ACC112 (cell line): ENCODE measurements around the gene BZW2.
"Not testable (repeated sequence)": the region's sequence is repeated elsewhere in the genome, so short reads cannot be mapped to it uniquely, and the experiment has no call there.

ENCODE experiments used
- H2AFZ ChIP-seq: fragments of 200-600 bp; sonication (generic); one replicate; pipeline ENCODE4 v1.6.0; 2017; ENCODE audit warnings: antibody characterized with exemption, low read length; ENCODE audit not compliant: unreplicated experiment
- H3K27ac ChIP-seq: fragments of 200-600 bp; sonication (generic); 2 replicates; pipeline ENCODE4 v1.5.1; 2014; ENCODE audit warnings: low read depth, mild to moderate bottlenecking, antibody characterized with exemption, low read length, moderate library complexity
- H3K27me3 ChIP-seq: fragments of 200-600 bp; sonication (generic); 2 replicates; pipeline ENCODE4 v1.6.1; 2014; ENCODE audit warnings: mild to moderate bottlenecking, antibody characterized with exemption, low read length, moderate library complexity, mixed read lengths; ENCODE audit not compliant: insufficient read depth
- H3K36me3 ChIP-seq: fragments of 200-600 bp; sonication (generic); 2 replicates; pipeline ENCODE4 v1.6.1; 2016; ENCODE audit warnings: mild to moderate bottlenecking, antibody characterized with exemption, low read length, moderate library complexity, mixed read lengths; ENCODE audit not compliant: insufficient read depth
- H3K4me1 ChIP-seq: fragments of 200-600 bp; sonication (generic); one replicate; pipeline ENCODE4 v1.6.1; 2016; ENCODE audit warnings: low read length, mixed read lengths; ENCODE audit not compliant: insufficient read depth, unreplicated experiment, control insufficient read depth
- H3K4me3 ChIP-seq: fragments of 200-600 bp; sonication (generic); 2 replicates; pipeline ENCODE4 v1.5.1; 2014; ENCODE audit warnings: mild to moderate bottlenecking, low read depth, low read length
- H3K79me2 ChIP-seq: fragments of 200-600 bp; sonication (generic); one replicate; pipeline ENCODE4 v1.6.0; 2016; ENCODE audit warnings: low read length; ENCODE audit not compliant: control insufficient read depth, unreplicated experiment, insufficient read depth

The BZW2 gene

GRCh38 chr7:16656141-16656540, 10.2 kb downstream of the BZW2 start:
- Histone ChIP-seq H3K27ac (no peak overlapping the region), H2AFZ (no peak overlapping the region), H3K4me3 (no peak overlapping the region)

DNA sequence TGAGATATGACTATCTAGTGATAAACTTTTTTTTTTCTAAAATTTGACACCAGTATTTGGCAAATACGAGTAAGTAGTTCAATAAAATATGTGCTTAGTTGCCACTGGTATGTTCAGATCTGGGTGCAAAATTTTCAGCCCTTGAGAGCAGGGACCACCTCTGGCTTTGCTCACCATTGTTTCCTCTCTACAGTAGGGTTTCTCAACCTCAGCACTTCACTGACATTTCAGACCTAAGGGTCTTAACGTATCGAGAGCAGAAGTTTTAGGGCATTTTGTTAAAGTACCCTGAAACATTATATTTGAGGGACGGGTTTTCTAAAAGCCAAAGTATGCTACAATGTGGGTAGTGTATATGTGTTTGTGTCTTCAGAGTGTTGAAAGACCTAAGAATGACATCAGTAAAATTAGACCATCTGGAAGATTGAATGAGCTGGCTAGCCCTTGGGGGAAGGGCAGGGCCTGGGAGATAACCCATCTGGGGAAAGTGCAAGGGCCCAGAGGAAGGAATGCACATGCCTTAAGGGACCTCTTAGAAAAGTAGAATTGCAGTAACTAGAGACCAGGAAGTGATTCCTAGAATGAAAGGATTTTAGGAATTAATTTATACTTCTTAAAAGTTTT, 11.8 kb downstream of the BZW2 start:
- no peak overlapping the region for H3K4me3 ChIP-seq
- no peaks in the 10 kb centered on the region; the same call in 1 of the 2 replicates for H3K36me3 ChIP-seq
- H3K27ac ChIP-seq = peak overlapping the region; percentile 61
- H2AFZ ChIP-seq = no peak overlapping the region
- no peaks in the 10 kb centered on the region for H3K27me3 ChIP-seq
- H3K79me2 ChIP-seq = peaks cover 63% of the 10 kb centered on the region
- peaks cover 19% of the 10 kb centered on the region for H3K4me1 ChIP-seq

More at GRCh38 chr7:16656141-16656540, 10.2 kb downstream of the BZW2 start:
- no peaks in the 10 kb centered on the region for H3K27me3 ChIP-seq
- H3K79me2 ChIP-seq = peaks cover 66% of the 10 kb centered on the region
- peaks cover 15% of the 10 kb centered on the region for H3K4me1 ChIP-seq
- no peaks in the 10 kb centered on the region; the same call in 1 of the 2 replicates for H3K36me3 ChIP-seq

GRCh38 chr7:16659854-16660497, 14.0 kb downstream of the BZW2 start:
- H3K27me3 ChIP-seq, H3K4me3 ChIP-seq, H3K36me3 ChIP-seq, H3K27ac ChIP-seq, H2AFZ ChIP-seq: not testable (repeated sequence)
- Histone ChIP-seq H3K79me2 (peaks cover 56% of the 10 kb centered on the region), H3K4me1 (peaks cover 19% of the 10 kb centered on the region)

GRCh38 chr7:16660702-16661464, 14.9 kb downstream of the BZW2 start:
- peaks cover 55% of the 10 kb centered on the region for H3K79me2 ChIP-seq
- no peak overlapping the region for H3K27ac ChIP-seq
- H3K4me1 ChIP-seq = peaks cover 19% of the 10 kb centered on the region
- H3K36me3 ChIP-seq = no peaks in the 10 kb centered on the region; the same call in 1 of the 2 replicates
- H3K27me3 ChIP-seq = no peaks in the 10 kb centered on the region
- no peak overlapping the region for H3K4me3 ChIP-seq
- no peak overlapping the region for H2AFZ ChIP-seq

- Histone ChIP-seq H3K4me1 (peaks cover 19% of the 10 kb centered on the region), H3K27me3 (no peaks in the 10 kb centered on the region), H3K27ac (no peak overlapping the region), H3K36me3 (no peaks in the 10 kb centered on the region), H2AFZ (no peak overlapping the region), H3K4me3 (no peak overlapping the region), H3K79me2 (peaks cover 45% of the 10 kb centered on the region)
These were observed 15.9 kb downstream of the BZW2 start for GRCh38 chr7:16661924-16662323.

GRCh38 chr7:16667355-16667754, 21.4 kb downstream of the BZW2 start:
- Histone ChIP-seq H3K27me3 (no peaks in the 10 kb centered on the region), H2AFZ (no peak overlapping the region), H3K4me1 (peaks cover 36% of the 10 kb centered on the region), H3K4me3 (no peak overlapping the region; the same call in 1 of the 2 replicates), H3K27ac (peak overlapping the region; percentile 98), H3K36me3 (peaks cover 11% of the 10 kb centered on the region; the same call in 1 of the 2 replicates), H3K79me2 (peaks cover 33% of the 10 kb centered on the region)

DNA sequence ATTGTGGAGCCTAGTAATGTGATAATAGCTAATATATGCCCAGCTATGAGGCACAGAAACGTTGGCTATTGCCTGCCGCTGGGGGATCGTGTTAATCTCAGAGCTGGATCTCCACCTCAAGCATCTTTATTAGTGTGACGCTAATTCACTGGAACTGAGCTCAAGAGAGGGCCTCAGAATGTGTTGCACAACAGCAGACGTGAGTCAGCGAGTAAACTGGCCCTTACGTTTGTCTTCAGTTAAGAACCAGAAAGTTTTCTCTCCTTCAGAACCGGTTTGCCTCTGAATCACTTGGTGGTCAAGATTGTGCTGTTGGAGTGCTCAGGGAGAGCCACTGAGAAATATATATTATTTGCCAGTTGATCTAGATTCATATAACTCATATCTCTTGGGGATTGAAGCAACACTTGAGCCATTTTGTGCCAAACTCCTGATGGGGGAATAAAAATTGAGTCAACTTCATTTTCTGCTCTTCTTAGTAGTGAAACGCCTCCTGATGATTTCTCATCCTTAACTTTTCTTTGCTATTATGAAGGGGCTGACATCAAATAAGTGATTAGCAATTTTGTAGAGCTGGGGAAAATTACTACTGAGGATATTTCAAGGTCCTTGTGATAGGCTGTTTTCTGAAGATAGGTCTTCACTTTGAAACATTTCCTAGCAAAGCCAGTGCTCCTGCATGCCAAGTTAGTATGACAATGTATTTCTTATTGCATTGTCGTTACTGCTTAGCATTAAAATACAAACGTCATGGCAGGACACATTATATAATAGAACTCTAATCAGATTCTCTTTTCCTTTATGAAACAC, 22.3 kb downstream of the BZW2 start:
- Histone ChIP-seq H3K4me1 (peaks cover 36% of the 10 kb centered on the region), H3K27ac (peak overlapping the region; percentile 98), H3K27me3 (no peaks in the 10 kb centered on the region), H3K4me3 (peak overlapping the region; percentile 46), H3K36me3 (peaks cover 11% of the 10 kb centered on the region; the same call in 1 of the 2 replicates), H3K79me2 (peaks cover 27% of the 10 kb centered on the region), H2AFZ (no peak overlapping the region)

GRCh38 chr7:16668978-16669377, 23.0 kb downstream of the BZW2 start:
- peak overlapping the region; percentile 98 for H3K27ac ChIP-seq
- H3K36me3 ChIP-seq = peaks cover 11% of the 10 kb centered on the region; the same call in 1 of the 2 replicates

GRCh38 chr7:16669581-16669980, 23.6 kb downstream of the BZW2 start:
- Histone ChIP-seq H3K4me3 (peak overlapping the region; percentile 14; the same call in 1 of the 2 replicates), H3K79me2 (peaks cover 22% of the 10 kb centered on the region), H3K36me3 (peaks cover 11% of the 10 kb centered on the region; the same call in 1 of the 2 replicates), H3K27me3 (no peaks in the 10 kb centered on the region), H3K4me1 (peaks cover 36% of the 10 kb centered on the region), H3K27ac (peak overlapping the region; percentile 98), H2AFZ (no peak overlapping the region)

More at GRCh38 chr7:16668978-16669377, 23.0 kb downstream of the BZW2 start:
- Histone ChIP-seq H3K27me3 (no peaks in the 10 kb centered on the region), H3K4me3 (peak overlapping the region; percentile 46), H3K4me1 (peaks cover 36% of the 10 kb centered on the region), H3K79me2 (peaks cover 27% of the 10 kb centered on the region), H2AFZ (no peak overlapping the region)

DNA sequence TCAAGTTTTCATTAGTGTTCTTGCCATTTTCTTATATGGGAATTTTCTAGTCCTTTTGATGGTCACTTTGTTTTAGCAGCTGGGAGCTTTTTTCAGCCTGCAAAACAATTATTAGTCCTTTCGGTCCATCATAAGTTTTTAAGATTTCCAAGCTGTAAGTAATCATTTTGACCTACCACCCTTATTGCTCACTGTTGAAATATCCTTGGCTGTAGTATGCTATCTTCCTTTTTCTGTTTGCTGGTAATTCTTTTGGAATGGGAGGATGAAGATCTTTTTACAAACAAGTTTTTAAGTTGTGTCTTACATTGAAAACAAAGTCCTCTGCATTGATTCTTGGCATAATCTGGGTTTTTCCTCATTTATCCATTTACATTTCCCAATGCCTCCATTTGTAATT, 24.0 kb downstream of the BZW2 start:
- H3K27me3 ChIP-seq = no peaks in the 10 kb centered on the region
- H3K4me1 ChIP-seq = peaks cover 36% of the 10 kb centered on the region
- H3K79me2 ChIP-seq = peaks cover 19% of the 10 kb centered on the region
- no peak overlapping the region for H2AFZ ChIP-seq
- peaks cover 11% of the 10 kb centered on the region; the same call in 1 of the 2 replicates for H3K36me3 ChIP-seq
- H3K27ac ChIP-seq = peak overlapping the region; percentile 98
- peak overlapping the region; percentile 14; the same call in 1 of the 2 replicates for H3K4me3 ChIP-seq
